Transverse colon (tissue), 4 donors: Measurements from ENCODE around the gene DEFB113. TPM values are rescaled to one million over a fixed set of nuclear protein-coding genes. Genes with fewer than 3 reads are reported as not detected.
"Not testable (repeated sequence)": the region's sequence is repeated elsewhere in the genome, so short reads cannot be mapped to it uniquely, and the experiment has no call there.

Experiments used
- DNase-seq: peaks from one replicate; pipeline ENCODE4 v3.0.0-alpha.2; 2019
- H3K27ac ChIP-seq, 4 donors: fragments of 200-600 bp; sonication (generic); 2 replicates each; pipeline ENCODE4 v1.5.1; 2016 to 2018; ENCODE audit warnings: inconsistent platforms in 4 of 4
- H3K27me3 ChIP-seq: fragments of 200-600 bp; sonication (generic); 2 replicates; pipeline ENCODE4 v1.5.1; 2017; ENCODE audit warnings: inconsistent platforms
- H3K36me3 ChIP-seq, 4 donors: fragments of 200-600 bp; sonication (generic); 2 replicates each; pipeline ENCODE4 v1.5.1; 2017 to 2019; ENCODE audit warnings: inconsistent platforms in 4 of 4
- H3K4me1 ChIP-seq, 4 donors: fragments of 200-600 bp; sonication (generic); 2 replicates each; pipeline ENCODE4 v1.5.1; 2017 to 2020; ENCODE audit warnings: inconsistent platforms in 4 of 4
- H3K4me3 ChIP-seq, 4 donors: fragments of 200-600 bp; sonication (generic); 1 replicate in 1 of 4; 2 replicates in 3 of 4; pipeline versions ENCODE4 v1.5.1 to v1.6.1; 2017 to 2019; ENCODE audit warnings: inconsistent platforms in 4 of 4
- H3K9me3 ChIP-seq, 2 donors: fragments of 200-600 bp; sonication (generic); 2 replicates each; pipeline ENCODE4 v1.5.1; 2017 to 2019; ENCODE audit warnings: inconsistent platforms in 2 of 2
- CTCF ChIP-seq, 5 experiments: fragments of 200-600 bp in 3 of 5; fragments of 450-650 bp in 2 of 5; sonication (generic) in 3 of 5; IDR thresholded peaks; 1 replicate in 2 of 5; 2 replicates in 3 of 5; pipeline ENCODE4 v1.5.1; 2016 to 2017; ENCODE audit warnings: antibody characterized with exemption in 5 of 5, inconsistent platforms in 3 of 5, mild to moderate bottlenecking in 2 of 5, moderate library complexity in 1 of 5
- EP300 ChIP-seq: sonication (generic); formaldehyde crosslinking; IDR thresholded peaks from one replicate; pipeline ENCODE4 v1.6.1; 2017; ENCODE audit warnings: antibody characterized with exemption, low read depth
- POLR2A ChIP-seq: fragments of 450-650 bp; IDR thresholded peaks from one replicate; pipeline ENCODE4 v1.6.1; 2016; ENCODE audit warnings: antibody characterized with exemption, mild to moderate bottlenecking, moderate library complexity
- POLR2AphosphoS5 ChIP-seq, 3 donors: sonication (generic); formaldehyde crosslinking; IDR thresholded peaks; one replicate each; pipeline ENCODE4 v1.6.1; 2016; ENCODE audit warnings: antibody characterized with exemption in 3 of 3
- WGBS, 2 donors: methylation state at CpG; one replicate each; pipeline ENCODE4 v1.1.5; 2018; ENCODE audit warnings: low coverage in 1 of 2; 5-methylcytosine and 5-hydroxymethylcytosine counted together
- in situ Hi-C, 4 donors: fragments of 200-750 bp; cut with MboI; loops; one replicate each; pipeline versions ENCODE4 v1.15.0 to v1.15.1; 2017; ENCODE audit warnings: low sequenced_read_pairs in 3 of 4, low pct_ligation_motif_present in 1 of 4, low pct_unique_long_range_greater_than_20kb in 1 of 4
- intact Hi-C: fragments of 100-400 bp; cut with DNase I; formaldehyde crosslinking; loops from one replicate; pipeline ENCODE4 v1.15.1; 2023; ENCODE audit warnings: low total_unique reads
- total RNA-seq, 4 donors: library from RNA; depleted of rRNA; stranded (reverse); fragments of >200 nt; gene quantifications; one replicate each; pipeline ENCODE4 v1.1.0, GENCODE V29; 2016

DEFB113 gene
- total RNA-seq, 4 donors from 2014 or later, result not detected

- Histone ChIP-seq H3K4me3 (no peak overlapping the region), H3K4me1 (no peaks in the 10 kb centered on the region), H3K27ac (no peak overlapping the region), H3K27me3 (no peaks in the 10 kb centered on the region), H3K9me3 (no peaks in the 10 kb centered on the region), H3K36me3 (no peaks in the 10 kb centered on the region)
- in situ Hi-C loops, result no loop called here
- 83 to 95% methylated on average over 2 of the region's 2 CpGs for WGBS, 2 donors
- TF ChIP-seq POLR2A (no peak), CTCF (IDR thresholded peaks at IDR 0.05) (no peak), POLR2AphosphoS5 (IDR thresholded peaks at IDR 0.05) (no peak), EP300 (no peak)
- DNase-seq, result no peak
- intact Hi-C loops, result no loop called here
Observed at GRCh38 chr6:49950415-49950751, 19.0 kb downstream of the DEFB113 start.

- Histone ChIP-seq H3K9me3 (no peaks in the 10 kb centered on the region), H3K4me1 (no peaks in the 10 kb centered on the region), H3K4me3 (no peak overlapping the region), H3K27ac (no peak overlapping the region), H3K36me3 (no peaks in the 10 kb centered on the region), H3K27me3 (no peaks in the 10 kb centered on the region)
- 73 to 80% methylated on average over 4 of the region's 4 CpGs for WGBS, 2 donors
- in situ Hi-C loops (no loop called here), intact Hi-C loops (no loop called here)
- no peak for TF ChIP-seq CTCF (IDR thresholded peaks at IDR 0.05)
- DNase-seq, result no peak
Observed at GRCh38 chr6:49949062-49949461, 20.4 kb downstream of the DEFB113 start.

GRCh38 chr6:49946835-49947234 is 22.6 kb downstream of the DEFB113 start:
- TF ChIP-seq POLR2AphosphoS5 (IDR thresholded peaks at IDR 0.05), result no peak
- TF ChIP-seq CTCF (IDR thresholded peaks at IDR 0.05), result no peak
- no peak for TF ChIP-seq EP300
- intact Hi-C loops (no loop called here), in situ Hi-C loops (no loop called here)
- no peak overlapping the region for H3K27ac ChIP-seq
- no peaks in the 10 kb centered on the region for H3K27me3 ChIP-seq
- H3K4me1 ChIP-seq, result no peaks in the 10 kb centered on the region
- 64 to 84% methylated on average over 2 of the region's 2 CpGs for WGBS, 2 donors
- no peak for DNase-seq
- no peaks in the 10 kb centered on the region for H3K9me3 ChIP-seq
- H3K4me3 ChIP-seq, result no peak overlapping the region
- H3K36me3 ChIP-seq, result no peaks in the 10 kb centered on the region

GRCh38 chr6:49944068-49944467 is 25.4 kb downstream of the DEFB113 start:
- intact Hi-C loops, H3K36me3 ChIP-seq, H3K27ac ChIP-seq, H3K27me3 ChIP-seq, DNase-seq, H3K4me1 ChIP-seq, in situ Hi-C loops, H3K9me3 ChIP-seq, H3K4me3 ChIP-seq: not testable (repeated sequence)
- WGBS, 2 donors, result 83 to 85% methylated on average over 1 to 3 of the region's 3 CpGs

- 50% methylated on average over 3 of the region's 3 CpGs; no CpG with 5 or more reads in 1 of the 2 donors for WGBS, 2 donors
- Histone ChIP-seq H3K36me3 (no peaks in the 10 kb centered on the region), H3K27ac (no peak overlapping the region)
Observed at GRCh38 chr6:49939993-49940498, 29.4 kb downstream of the DEFB113 start.

More at GRCh38 chr6:49939993-49940498, 29.4 kb downstream of the DEFB113 start:
- TF ChIP-seq POLR2AphosphoS5 (IDR thresholded peaks at IDR 0.05), result no peak
- no peak for TF ChIP-seq POLR2A
- TF ChIP-seq CTCF (IDR thresholded peaks at IDR 0.05), result no peak
- Histone ChIP-seq H3K9me3 (no peaks in the 10 kb centered on the region), H3K4me3 (no peak overlapping the region), H3K4me1 (no peaks in the 10 kb centered on the region), H3K27me3 (no peaks in the 10 kb centered on the region)
- DNase-seq, result no peak
- in situ Hi-C loops, result no loop called here
- intact Hi-C loops, result no loop called here
